ENCODE results near the gene BBS12.

DNA sequence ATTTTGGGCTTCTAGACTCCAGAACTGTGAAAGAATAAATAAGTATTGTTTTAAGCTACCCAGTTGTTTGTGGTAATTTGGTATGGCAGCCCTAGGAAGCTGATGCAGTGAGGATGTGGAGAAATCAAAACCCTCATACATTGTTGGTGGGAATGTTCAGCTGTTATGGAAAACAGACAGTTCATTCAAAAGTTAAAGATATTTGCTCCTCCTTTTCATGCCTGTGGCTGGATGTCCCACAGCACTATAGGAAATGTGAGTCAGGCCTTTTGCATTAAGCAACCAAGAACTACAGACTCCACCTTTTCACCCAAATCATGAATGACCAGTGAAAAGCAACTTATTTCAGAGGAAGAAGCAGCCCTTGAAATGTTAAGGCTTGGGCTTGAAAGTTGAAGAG lies 6.7 kb downstream of the BBS12 start:
- TF ChIP-seq, protein P1, sequence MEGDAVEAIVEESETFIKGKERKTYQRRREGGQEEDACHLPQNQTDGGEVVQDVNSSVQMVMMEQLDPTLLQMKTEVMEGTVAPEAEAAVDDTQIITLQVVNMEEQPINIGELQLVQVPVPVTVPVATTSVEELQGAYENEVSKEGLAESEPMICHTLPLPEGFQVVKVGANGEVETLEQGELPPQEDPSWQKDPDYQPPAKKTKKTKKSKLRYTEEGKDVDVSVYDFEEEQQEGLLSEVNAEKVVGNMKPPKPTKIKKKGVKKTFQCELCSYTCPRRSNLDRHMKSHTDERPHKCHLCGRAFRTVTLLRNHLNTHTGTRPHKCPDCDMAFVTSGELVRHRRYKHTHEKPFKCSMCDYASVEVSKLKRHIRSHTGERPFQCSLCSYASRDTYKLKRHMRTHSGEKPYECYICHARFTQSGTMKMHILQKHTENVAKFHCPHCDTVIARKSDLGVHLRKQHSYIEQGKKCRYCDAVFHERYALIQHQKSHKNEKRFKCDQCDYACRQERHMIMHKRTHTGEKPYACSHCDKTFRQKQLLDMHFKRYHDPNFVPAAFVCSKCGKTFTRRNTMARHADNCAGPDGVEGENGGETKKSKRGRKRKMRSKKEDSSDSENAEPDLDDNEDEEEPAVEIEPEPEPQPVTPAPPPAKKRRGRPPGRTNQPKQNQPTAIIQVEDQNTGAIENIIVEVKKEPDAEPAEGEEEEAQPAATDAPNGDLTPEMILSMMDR (conservative IDR thresholded peaks at IDR 0.05), result no peak
- TF ChIP-seq ZFX (IDR thresholded peaks at IDR 0.05), result no peak

Data from C4-2B (cell line).